Testis (tissue), 3 donors: Measurements from ENCODE around the gene CIB4. TPM values are rescaled to one million over a fixed set of nuclear protein-coding genes. Genes with fewer than 3 reads are reported as not detected.

ENCODE experiments used
- DNase-seq: peaks from one replicate; pipeline ENCODE4 v3.0.0-alpha.2; 2019
- H3K27ac ChIP-seq, 2 donors: fragments of 200-600 bp; sonication (generic); one replicate each; pipeline ENCODE4 v1.5.1; 2019
- H3K27me3 ChIP-seq: fragments of 200-600 bp; sonication (generic); one replicate; pipeline ENCODE4 v1.5.1; 2019
- H3K36me3 ChIP-seq: fragments of 200-600 bp; sonication (generic); one replicate; pipeline ENCODE4 v1.5.1; 2017; ENCODE audit warnings: low read depth; ENCODE audit errors: missing control alignments
- H3K4me1 ChIP-seq: fragments of 200-600 bp; sonication (generic); one replicate; pipeline ENCODE4 v1.5.1; 2019
- H3K4me3 ChIP-seq, 2 donors: fragments of 200-600 bp; sonication (generic); one replicate each; pipeline ENCODE4 v1.5.1; 2017 to 2019
- H3K9me3 ChIP-seq: fragments of 200-600 bp; sonication (generic); one replicate; pipeline ENCODE4 v1.5.1; 2017
- POLR2A ChIP-seq: fragments of 450-650 bp; IDR thresholded peaks from one replicate; pipeline ENCODE4 v1.6.1; 2017; ENCODE audit warnings: antibody characterized with exemption, mild to moderate bottlenecking, moderate library complexity
- WGBS, 2 donors: methylation state at CpG; one replicate each; pipeline ENCODE4 v1.1.5; 2018; 5-methylcytosine and 5-hydroxymethylcytosine counted together
- intact Hi-C: fragments of 100-400 bp; cut with DNase I; formaldehyde crosslinking; loops from one replicate; pipeline ENCODE4 v1.15.1; 2023; ENCODE audit warnings: low total_unique reads
- polyA plus RNA-seq: library from polyadenylated mRNA; stranded (reverse); fragments of 350-450 nt; fragmentation: Illumina TruSeq; extraction: RNeasy Lipid Tissue Mini Kit (QIAGEN cat#74804); gene quantifications from one replicate; pipeline ENCODE4 v1.2.3, GENCODE V29; 2014; ENCODE audit warnings: low read depth, low replicate concordance; ENCODE audit not compliant: insufficient read depth
- total RNA-seq, 2 donors: library from RNA; depleted of rRNA; stranded (reverse); fragments of >200 nt; gene quantifications; one replicate each; pipeline ENCODE4 v1.2.3, GENCODE V29; 2016
- TF ChIP-seq, protein P1 (sequence below), 3 experiments: fragments of 450-650 bp in 2 of 3; fragments of 200-600 bp in 1 of 3; sonication (generic) in 1 of 3; IDR thresholded peaks; one replicate each; pipeline ENCODE4 v1.5.1; 2016 to 2019; ENCODE audit warnings: antibody characterized with exemption in 3 of 3, mild to moderate bottlenecking in 2 of 3, moderate library complexity in 1 of 3

The CIB4 gene
- total and polyA plus RNA-seq, 3 donors from 2014 or later, result 7.5 to 30.6 (median 8.7) TPM

DNA sequence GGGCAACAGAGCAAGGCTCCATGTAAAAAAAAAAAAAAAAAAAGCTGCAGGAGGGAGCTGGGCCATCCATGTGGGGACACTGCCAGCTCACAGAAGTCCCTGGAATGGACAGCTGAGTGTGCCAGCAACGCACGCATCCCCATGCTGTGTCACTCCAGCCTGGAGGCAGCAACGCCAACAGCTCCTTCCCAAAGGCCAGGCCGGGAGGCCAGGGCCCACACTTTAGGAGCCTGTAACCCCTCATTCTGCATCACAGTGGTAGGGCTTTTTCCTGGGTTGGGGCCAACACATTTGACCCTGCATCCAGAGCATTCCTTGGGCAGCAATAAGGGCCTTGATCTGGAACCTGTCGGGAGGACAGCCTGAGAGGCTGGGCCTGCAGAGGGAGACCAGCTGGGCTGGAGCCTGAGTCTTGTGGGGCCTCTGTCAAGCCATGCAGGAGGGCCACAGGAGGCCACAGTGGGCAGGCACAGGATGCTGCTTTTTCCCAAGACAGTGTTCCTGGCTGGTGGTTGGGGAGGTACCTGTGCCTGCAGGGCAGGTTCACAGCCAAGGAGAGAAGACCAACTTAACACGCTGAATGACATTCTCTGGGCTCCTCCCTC lies 34.6 kb upstream of the CIB4 start:
- no peaks in the 10 kb centered on the region for H3K36me3 ChIP-seq
- TF ChIP-seq, protein P1, sequence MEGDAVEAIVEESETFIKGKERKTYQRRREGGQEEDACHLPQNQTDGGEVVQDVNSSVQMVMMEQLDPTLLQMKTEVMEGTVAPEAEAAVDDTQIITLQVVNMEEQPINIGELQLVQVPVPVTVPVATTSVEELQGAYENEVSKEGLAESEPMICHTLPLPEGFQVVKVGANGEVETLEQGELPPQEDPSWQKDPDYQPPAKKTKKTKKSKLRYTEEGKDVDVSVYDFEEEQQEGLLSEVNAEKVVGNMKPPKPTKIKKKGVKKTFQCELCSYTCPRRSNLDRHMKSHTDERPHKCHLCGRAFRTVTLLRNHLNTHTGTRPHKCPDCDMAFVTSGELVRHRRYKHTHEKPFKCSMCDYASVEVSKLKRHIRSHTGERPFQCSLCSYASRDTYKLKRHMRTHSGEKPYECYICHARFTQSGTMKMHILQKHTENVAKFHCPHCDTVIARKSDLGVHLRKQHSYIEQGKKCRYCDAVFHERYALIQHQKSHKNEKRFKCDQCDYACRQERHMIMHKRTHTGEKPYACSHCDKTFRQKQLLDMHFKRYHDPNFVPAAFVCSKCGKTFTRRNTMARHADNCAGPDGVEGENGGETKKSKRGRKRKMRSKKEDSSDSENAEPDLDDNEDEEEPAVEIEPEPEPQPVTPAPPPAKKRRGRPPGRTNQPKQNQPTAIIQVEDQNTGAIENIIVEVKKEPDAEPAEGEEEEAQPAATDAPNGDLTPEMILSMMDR (IDR thresholded peaks at IDR 0.05), result no peak
- no peak for TF ChIP-seq POLR2A
- WGBS, 2 donors, result 83 to 87% methylated on average over 5 to 6 of the region's 6 CpGs
- H3K4me1 ChIP-seq, result no peaks in the 10 kb centered on the region
- no peak overlapping the region for H3K4me3 ChIP-seq
- no peaks in the 10 kb centered on the region for H3K27me3 ChIP-seq
- no peak overlapping the region for H3K27ac ChIP-seq
- DNase-seq, result no peak
- no peaks in the 10 kb centered on the region for H3K9me3 ChIP-seq
- intact Hi-C loops, result no loop called here

DNA sequence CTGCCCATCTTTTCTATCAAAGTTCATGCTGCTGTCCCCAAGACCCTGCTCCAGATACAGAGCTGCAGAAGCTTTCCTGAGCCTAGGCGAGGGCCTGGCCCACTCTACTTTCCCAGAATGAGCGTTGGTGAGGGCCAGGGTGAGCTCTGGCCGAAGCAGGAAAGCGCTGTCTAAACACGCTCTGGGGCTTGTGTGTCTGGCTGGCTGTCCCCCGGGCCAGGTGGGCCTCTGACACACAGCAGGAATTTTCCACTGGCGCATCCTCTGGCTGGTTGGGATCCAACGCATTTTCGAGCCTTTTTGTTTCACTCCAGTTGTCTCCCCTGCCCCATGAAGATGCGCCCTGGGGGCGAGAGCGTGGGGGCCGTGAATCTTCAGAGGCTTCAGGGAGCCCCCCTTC lies 33.6 kb upstream of the CIB4 start:
- Histone ChIP-seq H3K4me1 (no peaks in the 10 kb centered on the region), H3K9me3 (no peaks in the 10 kb centered on the region), H3K36me3 (no peaks in the 10 kb centered on the region), H3K27ac (no peak overlapping the region), H3K27me3 (no peaks in the 10 kb centered on the region), H3K4me3 (no peak overlapping the region)
- 90 to 95% methylated on average over 6 to 13 of the region's 13 CpGs for WGBS, 2 donors
- no peak for DNase-seq
- intact Hi-C loops, result no loop called here
- TF ChIP-seq, protein P1 (IDR thresholded peaks at IDR 0.05), result no peak
- TF ChIP-seq POLR2A, result no peak

DNA sequence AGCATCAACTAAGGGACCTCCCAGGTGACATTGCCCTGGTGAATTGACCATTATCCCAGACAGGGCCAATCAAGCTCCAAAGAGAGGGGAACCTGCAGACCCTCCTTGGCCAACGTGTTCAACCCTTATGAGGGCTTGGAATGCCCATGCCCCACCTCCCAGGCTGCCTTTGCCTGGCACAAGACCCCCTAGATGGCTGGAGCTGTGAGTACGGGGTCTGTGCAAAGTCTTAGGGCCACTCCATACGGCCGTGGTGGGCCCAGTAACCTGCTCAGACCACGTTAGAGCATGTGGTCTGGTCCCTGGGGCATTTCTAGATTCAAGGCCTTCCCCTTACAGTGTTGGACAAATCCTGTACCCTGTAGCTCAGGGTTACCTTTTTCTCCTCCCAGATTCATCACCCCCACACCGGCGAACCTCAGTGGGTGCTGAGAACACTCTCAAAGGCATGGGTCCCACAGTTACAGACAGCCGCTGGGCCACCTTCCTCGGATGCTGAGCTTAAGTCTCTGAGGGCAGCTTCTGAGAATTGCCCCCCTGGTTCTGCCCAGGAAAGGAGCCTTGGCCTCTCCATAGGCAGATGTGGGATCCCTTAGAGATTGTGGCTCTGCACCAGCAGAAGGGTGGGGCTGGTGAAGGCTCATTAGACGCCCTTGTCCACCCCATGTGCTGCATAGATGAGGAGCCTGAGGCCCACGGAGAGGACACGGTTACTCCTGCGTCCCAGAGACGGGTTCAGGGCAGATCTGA lies 33.0 kb upstream of the CIB4 start:
- no peaks in the 10 kb centered on the region for H3K36me3 ChIP-seq
- WGBS, 2 donors, result 90 to 98% methylated on average over 10 to 14 of the region's 14 CpGs
- H3K27ac ChIP-seq, result no peak overlapping the region
- intact Hi-C loops, result no loop called here
- no peaks in the 10 kb centered on the region for H3K27me3 ChIP-seq
- no peak for DNase-seq
- TF ChIP-seq, protein P1 (IDR thresholded peaks at IDR 0.05), result no peak
- no peak for TF ChIP-seq POLR2A
- H3K4me1 ChIP-seq, result no peaks in the 10 kb centered on the region
- H3K9me3 ChIP-seq, result no peaks in the 10 kb centered on the region
- no peak overlapping the region for H3K4me3 ChIP-seq

DNA sequence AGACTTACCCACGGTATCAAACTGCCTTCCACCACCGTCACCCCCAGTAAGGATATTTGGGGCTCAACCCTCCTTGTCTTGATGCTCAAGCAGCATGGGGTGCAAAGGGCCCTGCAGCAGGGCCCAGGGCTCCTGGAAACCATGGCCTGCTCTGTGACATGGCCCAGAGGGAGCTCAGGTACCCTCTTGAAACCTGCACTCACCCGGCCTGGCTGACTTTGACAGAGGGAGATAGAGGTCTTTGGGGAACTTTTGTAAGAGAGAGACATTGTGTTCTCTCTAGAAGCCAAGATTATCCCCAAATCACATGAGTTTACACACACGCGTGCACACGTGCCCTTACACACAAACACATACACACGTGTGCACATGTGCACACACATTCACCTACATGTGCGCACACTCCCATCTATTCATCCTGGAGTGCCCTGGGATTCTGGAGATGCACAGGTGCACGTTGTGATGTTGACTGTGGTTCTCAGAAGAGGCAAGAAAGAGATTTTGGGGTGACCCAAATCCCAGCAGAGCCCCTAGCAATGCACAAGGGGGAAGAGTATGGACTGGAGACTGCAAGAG lies 31.7 kb upstream of the CIB4 start:
- Histone ChIP-seq H3K4me3 (no peak overlapping the region), H3K9me3 (no peaks in the 10 kb centered on the region), H3K36me3 (no peaks in the 10 kb centered on the region), H3K4me1 (no peaks in the 10 kb centered on the region), H3K27me3 (no peaks in the 10 kb centered on the region), H3K27ac (no peak overlapping the region)
- DNase-seq, result no peak
- TF ChIP-seq, protein P1 (IDR thresholded peaks at IDR 0.05), result no peak
- TF ChIP-seq POLR2A, result no peak
- WGBS, 2 donors, result 88 to 90% methylated on average over 9 of the region's 9 CpGs
- intact Hi-C loops, result no loop called here
